GM18861 (cell line): ENCODE measurements around the gene DNAJC1.
"Not testable (repeated sequence)": the region's sequence is repeated elsewhere in the genome, so short reads cannot be mapped to it uniquely, and the experiment has no call there.

Experiments
- ATAC-seq: cut with Tn5 transposase; IDR thresholded peaks from one replicate; pipeline ENCODE4 v1.9.1; 2021; ENCODE audit not compliant: unreplicated experiment

Gene DNAJC1

GRCh38 chr10:21910798-21911197, 92.7 kb downstream of the DNAJC1 start:
- ATAC-seq: no peak

- ATAC-seq: no peak
These were observed 96.1 kb downstream of the DNAJC1 start for GRCh38 chr10:21907436-21907835.

- no peak for ATAC-seq
These were observed 98.6 kb downstream of the DNAJC1 start for GRCh38 chr10:21904930-21905329.

- no peak for ATAC-seq
These were observed 103.8 kb downstream of the DNAJC1 start for GRCh38 chr10:21899736-21900135.

- no peak for ATAC-seq
These were observed 107.6 kb downstream of the DNAJC1 start for GRCh38 chr10:21895932-21896331.

- ATAC-seq: no peak
These were observed 108.7 kb downstream of the DNAJC1 start for GRCh38 chr10:21894648-21895342.

- no peak for ATAC-seq
These were observed 112.1 kb downstream of the DNAJC1 start for GRCh38 chr10:21891439-21891838.

- ATAC-seq: no peak
These were observed 113.9 kb downstream of the DNAJC1 start for GRCh38 chr10:21889477-21890275.

- peak; percentile 92 for ATAC-seq
These were observed 114.6 kb downstream of the DNAJC1 start for GRCh38 chr10:21888959-21889358.

- no peak for ATAC-seq
These were observed 117.6 kb downstream of the DNAJC1 start for GRCh38 chr10:21885940-21886339.

- ATAC-seq: no peak
These were observed 130.3 kb downstream of the DNAJC1 start for GRCh38 chr10:21873198-21873597.

- not testable (repeated sequence) for ATAC-seq
These were observed 130.8 kb downstream of the DNAJC1 start for GRCh38 chr10:21872771-21873170.

GRCh38 chr10:21870849-21871248, 132.7 kb downstream of the DNAJC1 start:
- no peak for ATAC-seq

- not testable (repeated sequence) for ATAC-seq
These were observed 134.4 kb downstream of the DNAJC1 start for GRCh38 chr10:21869087-21869486.

GRCh38 chr10:21860718-21861117, 142.8 kb downstream of the DNAJC1 start:
- ATAC-seq: no peak

- no peak for ATAC-seq
These were observed 145.1 kb downstream of the DNAJC1 start for GRCh38 chr10:21858455-21858854.

GRCh38 chr10:21849607-21850006, 153.9 kb downstream of the DNAJC1 start:
- ATAC-seq: no peak

GRCh38 chr10:21843645-21844044, 159.9 kb downstream of the DNAJC1 start:
- ATAC-seq: no peak

GRCh38 chr10:21841273-21841672, 162.3 kb downstream of the DNAJC1 start:
- not testable (repeated sequence) for ATAC-seq

- not testable (repeated sequence) for ATAC-seq
These were observed 166.0 kb downstream of the DNAJC1 start for GRCh38 chr10:21837487-21837886.

- not testable (repeated sequence) for ATAC-seq
These were observed 169.0 kb downstream of the DNAJC1 start for GRCh38 chr10:21834574-21834973.

GRCh38 chr10:21832821-21833130, 170.8 kb downstream of the DNAJC1 start:
- ATAC-seq: no peak
